KMS-11 (cell line): ENCODE data around the gene SRP19.
A peak's percentile ranks its signal among the peaks of the same experiment; 100 is the strongest.

Source experiments
- H2AFZ ChIP-seq: fragments of 200-600 bp; sonication (generic); 2 replicates; pipeline ENCODE4 v1.6.1; 2016; ENCODE audit warnings: antibody characterized with exemption, mixed run types, low read depth
- H3K27ac ChIP-seq: fragments of 200-600 bp; sonication (generic); 2 replicates; pipeline ENCODE4 v1.6.1; 2016; ENCODE audit warnings: mild to moderate bottlenecking, mixed run types
- H3K27me3 ChIP-seq: fragments of 200-600 bp; sonication (generic); 2 replicates; pipeline ENCODE4 v1.6.1; 2017; ENCODE audit warnings: mild to moderate bottlenecking, low read depth, mixed run types, moderate library complexity; ENCODE audit not compliant: insufficient read depth
- H3K36me3 ChIP-seq: fragments of 200-600 bp; sonication (generic); 2 replicates; pipeline ENCODE4 v1.6.1; 2017; ENCODE audit warnings: mild to moderate bottlenecking, mixed run types; ENCODE audit not compliant: insufficient read depth
- H3K4me1 ChIP-seq: fragments of 200-600 bp; sonication (generic); 2 replicates; pipeline ENCODE4 v1.6.1; 2016; ENCODE audit warnings: mild to moderate bottlenecking, low read depth, mixed run types; ENCODE audit not compliant: poor library complexity, severe bottlenecking
- H3K4me2 ChIP-seq: fragments of 200-600 bp; sonication (generic); 2 replicates; pipeline ENCODE4 v1.7.0; 2016; ENCODE audit warnings: mild to moderate bottlenecking, mixed run types
- H3K4me3 ChIP-seq: fragments of 200-600 bp; sonication (generic); IDR thresholded peaks from 2 replicates; pipeline ENCODE4 v1.6.1; 2017; ENCODE audit warnings: low read depth, low read length, mixed read lengths; ENCODE audit not compliant: insufficient read depth
- H3K79me2 ChIP-seq: fragments of 200-600 bp; sonication (generic); 2 replicates; pipeline ENCODE4 v1.6.1; 2016; ENCODE audit warnings: low read depth, mixed run types; ENCODE audit not compliant: insufficient read depth
- H3K9ac ChIP-seq: fragments of 200-600 bp; sonication (generic); 2 replicates; pipeline ENCODE4 v1.6.1; 2016; ENCODE audit warnings: mild to moderate bottlenecking, mixed run types
- H4K20me1 ChIP-seq: fragments of 200-600 bp; sonication (generic); 2 replicates; pipeline ENCODE4 v1.6.1; 2016; ENCODE audit warnings: mild to moderate bottlenecking, mixed run types; ENCODE audit not compliant: insufficient read depth
- CTCF ChIP-seq: fragments of 200-600 bp; sonication (generic); conservative IDR thresholded peaks from 2 replicates; pipeline ENCODE4 v1.6.1; 2017; ENCODE audit warnings: low read depth, mild to moderate bottlenecking, antibody characterized with exemption, low read length, moderate library complexity, mixed read lengths

The SRP19 gene

GRCh38 chr5:112917453-112917995 is 56.4 kb downstream of the SRP19 start:
- Histone ChIP-seq H3K79me2 (peaks cover 9% of the 10 kb centered on the region; the same call in 1 of the 2 replicates), H3K4me2 (no peak overlapping the region)
- peak; percentile 36 for TF ChIP-seq CTCF

DNA sequence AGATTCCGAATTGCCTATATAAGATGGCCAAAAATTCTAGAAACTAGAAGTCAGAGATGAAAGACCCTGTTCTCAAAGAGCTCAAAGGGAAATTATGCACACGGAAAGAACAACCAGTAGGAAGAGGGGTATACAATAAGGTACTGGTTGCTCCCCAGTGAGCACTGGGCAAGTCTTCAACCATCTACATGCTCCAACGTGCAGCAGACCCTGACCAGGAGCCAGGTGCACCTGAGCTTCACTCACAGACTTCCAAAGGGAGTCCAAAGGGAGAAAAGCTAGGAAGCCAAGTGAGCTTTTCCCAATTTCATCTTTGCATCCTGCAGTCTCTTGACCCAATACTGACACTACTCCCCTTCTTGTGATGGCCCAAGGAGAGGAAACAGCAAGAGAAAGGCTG is 57.0 kb downstream of the SRP19 start:
- Histone ChIP-seq H2AFZ (no peak overlapping the region), H3K4me3 (no peak overlapping the region), H3K36me3 (no peaks in the 10 kb centered on the region), H3K27me3 (no peaks in the 10 kb centered on the region), H3K4me1 (peaks cover 16% of the 10 kb centered on the region), H3K9ac (no peak overlapping the region), H4K20me1 (no peaks in the 10 kb centered on the region), H3K4me2 (no peak overlapping the region), H3K27ac (no peak overlapping the region), H3K79me2 (peaks cover 9% of the 10 kb centered on the region; the same call in 1 of the 2 replicates)
- no peak for TF ChIP-seq CTCF

More at GRCh38 chr5:112917453-112917995, 56.4 kb downstream of the SRP19 start:
- Histone ChIP-seq H4K20me1 (no peaks in the 10 kb centered on the region), H3K27me3 (no peaks in the 10 kb centered on the region), H3K9ac (no peak overlapping the region), H3K4me3 (no peak overlapping the region), H3K27ac (no peak overlapping the region), H2AFZ (no peak overlapping the region), H3K36me3 (no peaks in the 10 kb centered on the region), H3K4me1 (peaks cover 10% of the 10 kb centered on the region)

DNA sequence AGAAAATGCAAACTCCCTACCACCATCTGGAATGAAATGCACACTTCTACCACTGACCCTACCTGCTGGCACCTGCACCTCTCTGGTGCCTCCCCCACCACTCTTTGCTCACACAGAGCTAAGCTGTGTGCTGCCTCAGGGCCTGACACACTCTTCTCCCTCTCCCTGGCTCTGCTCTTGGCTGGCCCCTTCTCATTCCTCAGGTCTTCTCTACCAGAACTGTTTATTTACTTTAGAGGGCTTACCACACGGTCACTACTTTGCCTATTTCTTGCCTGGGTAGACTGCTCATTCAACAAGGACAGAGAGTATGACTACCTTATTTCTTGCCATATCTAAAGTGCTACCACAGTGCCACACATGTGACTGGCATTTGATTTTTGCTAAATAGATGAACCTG is 57.6 kb downstream of the SRP19 start:
- H3K4me3 ChIP-seq, result no peak overlapping the region
- no peak for TF ChIP-seq CTCF
- H3K27me3 ChIP-seq, result no peaks in the 10 kb centered on the region
- H3K4me1 ChIP-seq, result peaks cover 22% of the 10 kb centered on the region
- no peak overlapping the region for H2AFZ ChIP-seq
- no peaks in the 10 kb centered on the region for H3K36me3 ChIP-seq
- no peak overlapping the region for H3K27ac ChIP-seq
- no peaks in the 10 kb centered on the region for H4K20me1 ChIP-seq
- no peak overlapping the region for H3K4me2 ChIP-seq
- peaks cover 9% of the 10 kb centered on the region; the same call in 1 of the 2 replicates for H3K79me2 ChIP-seq
- H3K9ac ChIP-seq, result no peak overlapping the region
